PFSK-1 (cell line): ENCODE results near the gene NRCAM.

Experiments
- FOXP2 ChIP-seq: optimal IDR thresholded peaks from 2 replicates; pipeline ENCODE3; 2011; ENCODE audit warnings: borderline replicate concordance, control low read depth, inconsistent platforms; ENCODE audit not compliant: insufficient read depth; ENCODE audit errors: extremely low read length, extremely low read depth
- SIN3A ChIP-seq: IDR thresholded peaks from 2 replicates; pipeline ENCODE4 v1.6.1; 2012; ENCODE audit warnings: mild to moderate bottlenecking, low read length, moderate library complexity, borderline replicate concordance; ENCODE audit not compliant: insufficient read depth

DNA sequence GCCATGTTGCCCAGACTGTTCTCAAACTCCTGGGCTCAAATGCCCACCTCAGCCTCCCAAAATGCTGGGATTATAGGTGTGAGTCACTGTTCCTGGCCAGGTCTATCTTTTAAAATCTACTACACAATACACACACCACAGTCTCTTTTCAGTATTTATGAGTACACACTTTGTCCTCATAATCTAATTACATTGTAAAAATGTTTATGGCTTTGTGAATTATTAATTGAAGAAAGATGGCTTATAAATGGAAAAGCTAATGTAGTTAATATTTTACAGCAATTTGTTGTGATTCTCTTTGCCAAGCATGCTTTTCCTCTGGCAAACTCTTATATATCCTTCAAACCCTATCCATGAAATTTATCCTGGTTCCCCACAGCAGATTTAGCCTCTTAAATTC lies 348.1 kb downstream of the NRCAM start:
- TF ChIP-seq SIN3A = no peak
- TF ChIP-seq FOXP2 = no peak
